ENCODE results near the gene JSRP1.

JSRP1 gene

GRCh38 chr19:2245273-2245672, 10.9 kb downstream of the JSRP1 start:
- no peak for DNase-seq

GRCh38 chr19:2244486-2244885, 11.7 kb downstream of the JSRP1 start:
- DNase-seq: no peak

- DNase-seq: no peak
Observed at GRCh38 chr19:2244125-2244411, 12.1 kb downstream of the JSRP1 start.

- no peak for DNase-seq
Observed at GRCh38 chr19:2243274-2244124, 12.7 kb downstream of the JSRP1 start.

- no peak for DNase-seq
Observed at GRCh38 chr19:2242816-2243215, 13.4 kb downstream of the JSRP1 start.

- no peak for DNase-seq
Observed at GRCh38 chr19:2242092-2242537, 14.1 kb downstream of the JSRP1 start.

- no peak for DNase-seq
Observed at GRCh38 chr19:2240881-2241760, 15.1 kb downstream of the JSRP1 start.

- DNase-seq: no peak
Observed at GRCh38 chr19:2239771-2240770, 16.1 kb downstream of the JSRP1 start.

- DNase-seq: no peak
Observed at GRCh38 chr19:2239173-2239572, 17.0 kb downstream of the JSRP1 start.

- DNase-seq: no peak
Observed at GRCh38 chr19:2237869-2238153, 18.4 kb downstream of the JSRP1 start.

GRCh38 chr19:2237051-2237868, 19.0 kb downstream of the JSRP1 start:
- DNase-seq: no peak

GRCh38 chr19:2236314-2237050, 19.7 kb downstream of the JSRP1 start, which contains the start of the genes PLEKHJ1 and SF3A2:
TSS of gene PLEKHJ1 (minus strand) at chr19:2236329. CDS start at chr19:2236248, 81 bp downstream.
TSS of gene SF3A2 (plus strand) at chr19:2236824. CDS start at chr19:2243419, 6,595 bp downstream.
- DNase-seq: peak; percentile 95

- DNase-seq: no peak
Observed at GRCh38 chr19:2236064-2236313, 20.2 kb downstream of the JSRP1 start.

GRCh38 chr19:2235381-2236063, 20.7 kb downstream of the JSRP1 start:
- DNase-seq: peak; percentile 60

GRCh38 chr19:2234996-2235380, 21.2 kb downstream of the JSRP1 start:
- DNase-seq: no peak

GRCh38 chr19:2233601-2234280, 22.5 kb downstream of the JSRP1 start:
- no peak for DNase-seq

GRCh38 chr19:2232286-2233151, 23.7 kb downstream of the JSRP1 start:
- no peak for DNase-seq

GRCh38 chr19:2231621-2232221, 24.5 kb downstream of the JSRP1 start:
- DNase-seq: no peak
